Stimulated activated CD8-positive, alpha-beta memory T cell treated with anti-CD3 and anti-CD28 coated beads, Interleukin-12 subunit alpha, Interleukin-12 subunit beta, amount 100 ng/mL, for 4 hours (primary cell): Measurements from ENCODE around the gene SAPCD1.
A peak's percentile ranks its signal among the peaks of the same experiment; 100 is the strongest.
"Not testable (repeated sequence)": the region's sequence is repeated elsewhere in the genome, so short reads cannot be mapped to it uniquely, and the experiment has no call there.

ENCODE experiments used
- DNase-seq: peaks from one replicate; pipeline ENCODE4 v3.0.0-alpha.2; 2020; ENCODE audit warnings: low read depth

The SAPCD1 gene

DNA sequence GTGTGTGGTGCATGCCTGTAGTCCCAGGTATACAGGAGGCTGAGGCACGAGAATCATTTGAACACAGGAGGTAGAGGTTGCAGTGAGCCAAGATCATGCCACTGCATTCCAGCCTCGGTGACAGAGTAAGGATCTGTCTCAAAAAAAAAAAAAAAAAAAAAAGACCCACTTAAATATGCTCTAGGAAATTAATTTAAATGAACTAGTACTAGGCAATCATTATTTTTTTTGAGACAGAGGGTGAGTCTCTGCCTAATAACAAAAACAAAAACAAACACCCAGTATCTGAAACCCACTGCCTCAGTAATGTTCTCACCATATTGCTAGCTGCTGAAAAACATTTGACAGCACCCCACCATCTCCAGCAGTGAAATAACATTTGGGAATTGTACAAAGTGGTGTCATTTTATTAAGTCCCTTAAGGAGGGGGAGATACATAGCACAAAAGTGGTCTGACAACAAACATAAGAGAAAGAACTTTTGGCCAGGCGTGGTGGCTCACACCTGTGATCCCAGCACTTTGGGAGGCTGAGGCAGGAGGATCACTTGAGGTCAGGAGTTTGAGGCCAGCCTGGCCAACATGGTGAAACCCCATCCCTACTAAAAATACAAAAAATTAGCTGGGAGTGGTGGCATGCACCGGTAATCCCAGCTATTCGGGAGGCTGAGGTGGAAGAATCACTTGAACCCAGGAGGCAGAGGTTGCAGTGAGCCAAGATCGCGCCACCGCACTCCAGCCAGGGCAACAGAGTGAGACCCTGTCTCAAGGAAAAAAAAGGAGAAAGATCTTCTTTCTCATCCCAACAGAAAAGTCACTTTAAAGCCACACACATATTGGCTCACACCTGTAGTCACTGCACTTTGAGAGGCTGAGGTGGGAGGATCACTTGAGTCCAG is 38.8 kb downstream of the SAPCD1 start:
- DNase-seq: not testable (repeated sequence)

DNA sequence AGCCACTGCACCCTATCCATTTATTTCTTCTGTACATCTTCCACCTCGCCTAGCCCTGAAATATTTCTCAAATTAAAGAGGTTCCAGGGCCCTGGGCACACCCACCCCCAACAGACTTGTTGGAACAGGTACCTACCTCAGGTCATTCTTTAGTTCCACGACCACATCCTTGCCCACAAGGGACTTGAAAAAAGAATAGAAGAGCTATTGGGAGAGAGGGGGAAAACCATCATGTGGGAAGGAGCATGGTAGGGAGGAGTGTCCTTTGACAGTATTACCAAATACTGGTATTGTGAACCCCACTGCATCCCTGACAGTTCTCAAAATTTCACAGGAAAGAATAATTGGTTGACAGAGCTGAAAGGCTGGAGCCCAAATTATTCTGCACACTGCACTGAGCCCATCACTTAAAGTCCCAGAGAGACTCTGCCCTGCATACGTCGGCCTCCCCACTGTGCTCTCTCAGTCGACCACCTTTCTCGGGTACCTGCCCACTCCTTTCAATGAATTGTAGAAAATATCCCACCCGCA is 43.5 kb downstream of the SAPCD1 start:
- DNase-seq: no peak

DNA sequence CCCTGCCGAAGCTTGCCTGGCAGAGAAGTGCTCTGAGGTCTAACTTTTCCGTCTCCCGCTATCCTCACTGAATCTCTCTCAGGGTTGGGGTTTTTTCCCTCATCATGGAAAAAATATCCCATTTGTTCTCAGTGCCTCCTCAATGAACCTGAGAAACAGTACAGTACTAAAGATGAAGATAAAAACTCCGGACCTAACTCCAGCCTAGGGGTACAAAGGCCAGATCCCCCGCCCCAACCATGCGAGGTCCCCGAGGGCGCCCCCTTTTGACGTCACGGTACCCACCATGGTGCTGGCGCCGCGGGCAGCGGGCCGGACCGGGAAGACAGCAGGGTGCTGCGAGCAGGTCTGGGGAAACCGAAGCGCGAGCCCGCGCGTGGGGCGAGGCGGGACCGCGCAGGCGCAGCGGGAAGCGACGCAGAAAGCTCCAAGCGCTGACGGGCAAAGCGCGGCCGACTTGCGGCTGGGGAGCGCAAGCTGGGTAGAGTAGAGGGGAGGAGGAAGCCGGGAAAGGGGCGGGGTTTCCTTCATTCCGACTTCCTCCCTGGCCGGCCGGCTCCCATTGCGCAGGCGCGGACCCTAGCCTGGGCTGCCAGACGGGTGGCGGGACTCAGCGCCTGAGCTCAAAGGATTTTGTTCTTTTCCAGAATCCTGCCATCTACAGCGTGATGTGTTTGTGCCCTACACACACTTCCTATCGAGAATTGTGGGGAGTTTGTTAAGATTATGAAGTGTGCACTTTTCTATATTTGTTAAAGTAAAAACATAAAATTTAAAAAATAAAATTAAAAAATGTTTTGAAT is 44.2 kb downstream of the SAPCD1 start, which contains the start of gene LSM2:
LSM2 (minus strand) TSS at position 497 of the 803 bp plus-strand sequence; CDS start at position 288, 209 bp downstream.
- DNase-seq: peak; percentile 95

DNA sequence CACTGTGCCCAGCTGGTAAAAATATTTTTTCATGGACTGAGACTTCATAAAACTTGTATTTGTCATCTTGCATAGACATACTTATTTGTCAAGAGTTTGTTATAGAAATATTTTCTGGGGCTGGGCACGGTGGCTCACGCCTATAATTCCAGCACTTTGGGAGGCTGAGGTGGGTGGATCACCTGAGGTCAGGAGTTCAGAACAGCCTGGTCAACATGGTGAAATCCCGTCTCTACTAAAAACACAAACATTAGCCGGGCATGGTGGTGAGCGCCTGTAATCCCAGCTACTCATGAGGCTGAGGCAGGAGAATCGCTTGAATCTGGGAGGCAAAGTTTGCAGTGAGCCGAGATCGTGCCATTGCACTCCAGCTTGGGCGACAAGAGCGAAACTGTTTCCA is 46.1 kb downstream of the SAPCD1 start:
- DNase-seq: not testable (repeated sequence)

DNA sequence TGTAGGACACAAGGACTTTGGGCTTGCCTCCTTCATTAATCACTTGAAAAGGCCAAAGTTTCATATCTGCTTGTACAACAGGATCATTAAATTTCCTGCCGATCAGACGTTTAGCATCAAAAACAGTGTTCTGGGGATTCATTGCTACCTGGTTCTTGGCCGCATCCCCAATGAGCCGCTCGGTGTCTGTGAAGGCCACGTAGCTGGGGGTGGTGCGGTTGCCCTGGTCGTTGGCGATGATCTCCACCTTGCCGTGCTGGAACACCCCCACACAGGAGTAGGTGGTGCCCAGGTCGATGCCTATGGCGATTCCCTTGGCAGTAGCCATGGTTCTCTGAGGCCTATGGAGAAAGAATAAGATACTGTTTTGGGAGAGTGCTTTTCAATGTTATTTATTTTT is 49.2 kb downstream of the SAPCD1 start:
- DNase-seq: no peak

DNA sequence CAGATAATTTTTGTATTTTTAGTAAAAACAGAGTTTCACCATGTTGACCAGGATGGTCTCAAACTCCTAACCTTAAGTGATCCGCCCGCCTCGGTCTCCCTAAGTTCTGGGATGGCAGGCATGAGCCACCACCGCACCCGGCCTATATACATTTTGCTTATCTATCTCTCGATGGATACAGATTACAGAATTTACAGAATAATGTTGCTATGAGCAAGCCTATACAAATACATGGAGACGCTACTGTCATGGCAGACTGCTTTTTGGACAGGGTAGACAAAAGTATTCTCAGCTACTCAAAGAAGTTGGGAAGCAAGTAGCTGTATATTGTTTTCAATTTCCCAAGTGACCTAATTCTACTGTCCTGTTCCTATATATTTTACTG is 51.0 kb downstream of the SAPCD1 start:
- DNase-seq: no peak
